Smooth muscle cell (in vitro differentiated cells): ENCODE measurements around the gene ACKR2. TPM values are rescaled to one million over a fixed set of nuclear protein-coding genes. Genes with fewer than 3 reads are reported as not detected.

Experiments used
- DNase-seq: peaks from one replicate; lab custom pipeline; 2025; ENCODE audit not compliant: unreplicated experiment; lab: John Stamatoyannopoulos, UW
- H2AFZ ChIP-seq: fragments of 200-600 bp; sonication (generic); 2 replicates; pipeline ENCODE4 v1.6.0; 2016; ENCODE audit warnings: antibody characterized with exemption, low read depth, mild to moderate bottlenecking
- H3F3A ChIP-seq: fragments of 200-600 bp; sonication (generic); 2 replicates; pipeline ENCODE4 v1.6.0; 2017; ENCODE audit warnings: antibody characterized with exemption, low read depth
- H3K27ac ChIP-seq: fragments of 200-600 bp; sonication (generic); 2 replicates; pipeline ENCODE4 v1.5.1; 2016; ENCODE audit warnings: low read depth, mild to moderate bottlenecking
- H3K27me3 ChIP-seq: fragments of 200-600 bp; sonication (generic); 2 replicates; pipeline ENCODE4 v1.6.1; 2016; ENCODE audit warnings: low read depth, mild to moderate bottlenecking
- H3K36me3 ChIP-seq: fragments of 200-600 bp; sonication (generic); 2 replicates; pipeline ENCODE4 v1.5.1; 2016; ENCODE audit warnings: low read depth
- H3K4me1 ChIP-seq: fragments of 200-600 bp; sonication (generic); 2 replicates; pipeline ENCODE4 v1.5.1; 2016; ENCODE audit warnings: low read depth
- H3K4me2 ChIP-seq: fragments of 200-600 bp; sonication (generic); 2 replicates; pipeline ENCODE4 v1.6.0; 2016; ENCODE audit warnings: mild to moderate bottlenecking
- H3K4me3 ChIP-seq: fragments of 200-600 bp; sonication (generic); 2 replicates; pipeline ENCODE4 v1.5.1; 2016; ENCODE audit warnings: mild to moderate bottlenecking
- H3K79me2 ChIP-seq: fragments of 200-600 bp; sonication (generic); 2 replicates; pipeline ENCODE4 v1.6.0; 2016; ENCODE audit warnings: low read depth, mild to moderate bottlenecking
- H3K9ac ChIP-seq: fragments of 200-600 bp; sonication (generic); 2 replicates; pipeline ENCODE4 v1.6.0; 2016; ENCODE audit warnings: low read depth
- H3K9me3 ChIP-seq: fragments of 200-600 bp; sonication (generic); replicated peaks from 2 replicates; pipeline ENCODE4 v1.5.1; 2016; ENCODE audit warnings: low read depth
- H4K20me1 ChIP-seq: fragments of 200-600 bp; sonication (generic); 2 replicates; pipeline ENCODE4 v1.6.0; 2016; ENCODE audit warnings: low read depth
- CTCF ChIP-seq: fragments of 200-600 bp; sonication (generic); IDR thresholded peaks from 2 replicates; pipeline ENCODE4 v1.5.1; 2017; ENCODE audit warnings: borderline replicate concordance, mild to moderate bottlenecking, antibody characterized with exemption; ENCODE audit not compliant: insufficient read depth, poor library complexity, severe bottlenecking
- WGBS: methylation state at CpG from one replicate; pipeline ENCODE4 v1.1.7; 2016; ENCODE audit warnings: low lambda C conversion rate; 5-methylcytosine and 5-hydroxymethylcytosine counted together
- polyA plus RNA-seq: library from polyadenylated mRNA; unstranded; fragments of >200 nt; fragmentation: Nextera tagmentation; extraction: Ambion mirVana; gene quantifications from 2 replicates; pipeline ENCODE4 v1.2.1, GENCODE V29; 2016
- total RNA-seq: library from RNA; depleted of rRNA; stranded (reverse); fragments of >200 nt; gene quantifications from 2 replicates; pipeline ENCODE4 v1.2.3, GENCODE V29; 2014

ACKR2 gene
- total and polyA plus RNA-seq, 2 experiments from 2014 or later = 1.1 to 17.2 TPM

GRCh38 chr3:42803414-42804105 lies 5.7 kb upstream of the ACKR2 start:
- Histone ChIP-seq H3K79me2 (peaks cover 47% of the 10 kb centered on the region), H3K36me3 (no peaks in the 10 kb centered on the region), H3K4me1 (peaks cover 34% of the 10 kb centered on the region), H2AFZ (peak overlapping the region; percentile 99), H3K27me3 (no peaks in the 10 kb centered on the region), H3K27ac (peak overlapping the region; percentile 91), H3K9me3 (no peaks in the 10 kb centered on the region), H3K4me3 (peak overlapping the region; percentile 94), H3F3A (peaks cover 12% of the 10 kb centered on the region), H3K4me2 (peak overlapping the region; percentile 100), H3K9ac (peak overlapping the region; percentile 89), H4K20me1 (peaks cover 41% of the 10 kb centered on the region)
- no peak for TF ChIP-seq CTCF
- DNase-seq = peak; percentile 74
- 1% methylated on average over 33 of the region's 33 CpGs for WGBS

GRCh38 chr3:42804106-42804830 lies 5.0 kb upstream of the ACKR2 start, which contains the start of gene HIGD1A:
Gene HIGD1A (minus strand): TSS chr3:42804490. CDS start chr3:42794253, 10,237 bp downstream.
- H4K20me1 ChIP-seq = peaks cover 40% of the 10 kb centered on the region
- peak within 1 kb of the TSS; percentile 89 for H3K9ac ChIP-seq
- peak within 1 kb of the TSS; percentile 91 for H3K27ac ChIP-seq
- peaks cover 46% of the 10 kb centered on the region for H3K79me2 ChIP-seq
- peaks cover 12% of the 10 kb centered on the region for H3F3A ChIP-seq
- peak; percentile 74 for DNase-seq
- TF ChIP-seq CTCF = no peak
- peaks cover 34% of the 10 kb centered on the region for H3K4me1 ChIP-seq
- no peaks in the 10 kb centered on the region for H3K27me3 ChIP-seq
- H2AFZ ChIP-seq = peak within 1 kb of the TSS; percentile 99
- H3K4me3 ChIP-seq = peak within 1 kb of the TSS; percentile 94
- H3K36me3 ChIP-seq = no peaks in the 10 kb centered on the region
- WGBS = 1% methylated on average over 63 of the region's 63 CpGs
- H3K9me3 ChIP-seq = no peaks in the 10 kb centered on the region
- peak within 1 kb of the TSS; percentile 100 for H3K4me2 ChIP-seq

GRCh38 chr3:42804831-42805132 lies 4.5 kb upstream of the ACKR2 start:
- peaks cover 34% of the 10 kb centered on the region for H4K20me1 ChIP-seq
- peaks cover 12% of the 10 kb centered on the region for H3F3A ChIP-seq
- H3K36me3 ChIP-seq = no peaks in the 10 kb centered on the region
- WGBS = 1% methylated on average over 13 of the region's 13 CpGs
- peak overlapping the region; percentile 89 for H3K9ac ChIP-seq
- DNase-seq = no peak
- H3K27me3 ChIP-seq = no peaks in the 10 kb centered on the region
- no peaks in the 10 kb centered on the region for H3K9me3 ChIP-seq
- peak overlapping the region; percentile 99 for H2AFZ ChIP-seq
- H3K4me2 ChIP-seq = peak overlapping the region; percentile 100
- H3K27ac ChIP-seq = peak overlapping the region; percentile 91
- peaks cover 40% of the 10 kb centered on the region for H3K79me2 ChIP-seq
- TF ChIP-seq CTCF = no peak
- H3K4me3 ChIP-seq = peak overlapping the region; percentile 94
- peaks cover 34% of the 10 kb centered on the region for H3K4me1 ChIP-seq
